ENCODE results near the gene APOL3. TPM values are rescaled to one million over a fixed set of nuclear protein-coding genes. Genes with fewer than 3 reads are reported as not detected.
"Not testable (repeated sequence)": the region's sequence is repeated elsewhere in the genome, so short reads cannot be mapped to it uniquely, and the experiment has no call there.

Gene APOL3
- total RNA-seq, 2 donors from 2014 or later = 55.6 to 55.7 TPM

GRCh38 chr22:36165141-36165540 is 4.6 kb upstream of the APOL3 start:
- Mint-ChIP-seq H3K4me1 (ENCODE audit: low read depth) (peaks cover 71% of the 10 kb centered on the region), H3K27ac (no peak overlapping the region), H3K9me3 (no peaks in the 10 kb centered on the region), H3K36me3 (ENCODE audit: insufficient read depth in 2 of 2) (peaks cover 2 to 5% of the 10 kb centered on the region in 2 donors), H3K4me3 (no peak overlapping the region), H3K27me3 (ENCODE audit: low read depth) (no peaks in the 10 kb centered on the region)
- ATAC-seq (replicated peaks in 1 of 2) (no peak), DNase-seq (no peak)

- Mint-ChIP-seq H3K36me3 (ENCODE audit: insufficient read depth in 2 of 2) (peaks cover 2 to 5% of the 10 kb centered on the region in 2 donors), H3K4me1 (ENCODE audit: low read depth) (peaks cover 76% of the 10 kb centered on the region), H3K27ac (no peak overlapping the region), H3K9me3 (no peaks in the 10 kb centered on the region), H3K27me3 (ENCODE audit: low read depth) (no peaks in the 10 kb centered on the region), H3K4me3 (peak overlapping the region in 1 of 2 donors; percentile 9)
- ATAC-seq (replicated peaks in 1 of 2) (no peak), DNase-seq (no peak)
These were observed 4.1 kb upstream of the APOL3 start for GRCh38 chr22:36164621-36165020.

DNA sequence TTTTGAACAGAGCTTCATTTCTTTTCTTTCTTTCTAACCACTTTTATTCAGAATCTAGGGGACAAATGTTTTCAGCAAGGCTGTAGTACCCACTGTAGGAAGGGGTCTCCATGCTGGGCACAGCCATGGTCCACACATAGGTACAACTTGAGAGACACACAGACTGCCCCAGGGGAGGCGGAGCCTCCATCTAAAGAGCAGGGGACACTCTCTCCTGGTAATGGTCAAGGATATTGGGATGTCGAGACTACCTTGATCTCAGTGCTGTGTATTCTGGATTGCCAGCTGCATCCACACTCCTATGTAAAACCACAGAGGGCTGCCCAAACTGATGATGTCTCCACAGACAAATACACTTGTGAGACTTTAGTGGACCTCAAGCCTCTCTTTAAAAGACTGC is 2.9 kb upstream of the APOL3 start:
- Mint-ChIP-seq H3K36me3 (ENCODE audit: insufficient read depth in 2 of 2) (peaks cover 0 to 2% of the 10 kb centered on the region in 2 donors), H3K4me1 (ENCODE audit: low read depth) (peaks cover 87% of the 10 kb centered on the region), H3K9me3 (no peaks in the 10 kb centered on the region), H3K4me3 (peak overlapping the region in 1 of 2 donors; percentile 28), H3K27ac (peak overlapping the region; percentile 15), H3K27me3 (ENCODE audit: low read depth) (no peaks in the 10 kb centered on the region)
- ATAC-seq (replicated peaks in 1 of 2) = no peak
- no peak for DNase-seq

DNA sequence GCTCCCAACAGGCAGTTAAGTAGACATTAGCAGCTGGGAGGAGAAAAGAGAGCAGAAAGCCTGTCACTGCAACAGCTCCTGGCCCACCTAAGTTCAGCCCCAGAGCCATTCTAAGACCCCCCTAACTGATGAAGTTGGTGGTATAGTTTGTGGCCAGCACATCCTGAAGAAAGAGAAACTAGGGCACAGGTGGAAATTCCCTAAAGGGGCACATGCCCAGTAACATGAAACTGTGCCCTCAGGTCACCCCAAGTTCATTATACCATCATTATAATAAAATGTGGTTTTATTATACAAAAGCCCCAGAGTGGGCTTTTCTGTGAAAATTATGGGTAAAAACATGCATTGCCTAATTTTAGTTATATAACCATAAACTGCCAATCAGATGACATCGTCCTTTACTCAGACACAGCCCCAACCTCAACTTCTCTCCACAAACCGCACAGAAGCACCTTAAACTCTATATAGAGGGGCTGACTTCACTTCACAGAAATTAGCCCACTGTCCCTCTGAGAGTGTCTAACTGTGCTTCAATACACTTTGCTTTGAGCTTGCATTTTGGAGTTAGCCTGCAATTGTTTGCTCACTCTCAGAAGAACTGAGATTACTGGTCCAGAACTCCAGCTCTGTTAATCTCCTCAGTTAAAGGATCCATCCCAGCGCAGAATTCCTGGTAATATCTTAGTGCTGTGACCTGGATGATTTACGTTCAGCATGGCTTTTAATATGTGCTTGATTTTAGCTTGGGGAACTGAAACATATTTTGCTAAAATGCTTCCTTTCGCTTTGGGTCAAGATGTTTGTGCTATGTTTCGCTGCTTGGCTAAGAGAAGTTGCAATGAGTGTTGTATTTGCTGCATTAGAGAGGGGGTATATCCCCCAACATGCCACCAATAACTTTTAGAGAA is 1.8 kb upstream of the APOL3 start:
- Mint-ChIP-seq H3K9me3 (no peaks in the 10 kb centered on the region), H3K4me1 (ENCODE audit: low read depth) (peaks cover 98% of the 10 kb centered on the region), H3K27me3 (ENCODE audit: low read depth) (no peaks in the 10 kb centered on the region), H3K27ac (peak overlapping the region; percentile 21), H3K4me3 (peak overlapping the region; percentile 90 to 98), H3K36me3 (ENCODE audit: insufficient read depth in 2 of 2) (peaks cover 0 to under 1% of the 10 kb centered on the region in 2 donors)
- DNase-seq (peak; percentile 36 to 51), ATAC-seq (replicated peaks in 1 of 2) (peak; percentile 61 to 66)

- not testable (repeated sequence) for H3K9me3 Mint-ChIP-seq; H3K36me3 Mint-ChIP-seq (ENCODE audit: insufficient read depth in 2 of 2); H3K27me3 Mint-ChIP-seq (ENCODE audit: low read depth)
- ATAC-seq (replicated peaks in 1 of 2) (peak in 1 of 2 donors; percentile 6), DNase-seq (peak; percentile 25 to 39)
- Mint-ChIP-seq H3K27ac (peak overlapping the region; percentile 91), H3K4me1 (ENCODE audit: low read depth) (peaks cover 98% of the 10 kb centered on the region), H3K4me3 (peak overlapping the region; percentile 90 to 98)
These were observed 1.2 kb upstream of the APOL3 start for GRCh38 chr22:36161793-36162126.

DNA sequence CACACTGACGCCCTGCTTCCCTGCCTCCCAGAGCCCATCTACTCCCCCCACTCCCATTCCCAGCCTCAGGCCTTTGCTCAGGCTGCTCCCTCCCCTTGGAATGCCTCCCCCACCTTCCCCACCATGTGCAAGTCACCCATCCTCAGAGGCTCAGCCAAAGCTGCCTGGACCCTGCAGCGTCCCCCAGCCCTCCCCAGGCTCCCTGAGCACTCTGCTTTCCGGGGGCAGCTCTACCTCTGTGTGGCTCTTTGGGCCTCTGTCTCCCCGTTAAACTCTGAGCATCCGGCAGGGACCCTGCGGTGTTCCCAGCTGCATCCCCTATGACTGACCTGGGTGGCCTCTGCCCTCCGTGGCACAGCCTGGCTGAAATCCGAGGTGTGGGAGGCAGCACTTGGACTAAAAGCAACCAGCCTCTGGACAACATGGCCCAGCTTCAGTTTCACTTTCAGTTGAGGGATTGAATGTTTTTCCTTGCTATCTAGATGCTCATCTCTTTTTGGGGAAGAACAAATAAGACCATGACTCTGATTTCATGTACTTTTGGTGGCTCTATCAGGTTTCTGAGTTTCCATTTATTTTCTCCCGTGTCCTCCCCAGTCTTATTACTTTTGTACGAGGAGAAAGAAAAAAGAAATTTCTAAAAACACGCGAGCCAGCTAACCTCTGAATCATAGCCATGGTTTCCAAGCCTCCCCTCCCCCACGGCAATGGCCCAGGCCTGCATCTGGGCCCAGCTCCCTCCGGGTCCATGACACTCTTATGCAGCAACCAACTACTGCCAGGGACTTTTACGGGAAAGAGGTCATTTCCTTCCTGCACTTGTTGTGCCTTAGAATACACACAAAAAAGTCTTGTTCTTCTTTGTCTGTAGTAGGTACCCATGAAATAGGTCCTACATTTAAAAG is 3.8 kb downstream of the APOL3 start:
- no peaks in the 10 kb centered on the region for H3K27me3 Mint-ChIP-seq (ENCODE audit: low read depth)
- peak overlapping the region; percentile 96 for H3K27ac Mint-ChIP-seq
- peak; percentile 81 to 84 for DNase-seq
- peaks cover 2 to 3% of the 10 kb centered on the region in 2 donors for H3K9me3 Mint-ChIP-seq
- H3K4me1 Mint-ChIP-seq (ENCODE audit: low read depth) = peaks cover 100% of the 10 kb centered on the region
- peaks cover 13 to 24% of the 10 kb centered on the region in 2 donors for H3K36me3 Mint-ChIP-seq (ENCODE audit: insufficient read depth in 2 of 2)
- peak overlapping the region; percentile 90 to 98 for H3K4me3 Mint-ChIP-seq
- peak; percentile 61 to 65 for ATAC-seq (replicated peaks in 1 of 2)

- ATAC-seq (replicated peaks in 1 of 2) = no peak
- DNase-seq = no peak
- Mint-ChIP-seq H3K27me3 (ENCODE audit: low read depth) (no peaks in the 10 kb centered on the region), H3K4me3 (peak overlapping the region; percentile 90 to 98), H3K4me1 (ENCODE audit: low read depth) (peaks cover 100% of the 10 kb centered on the region), H3K36me3 (ENCODE audit: insufficient read depth in 2 of 2) (peaks cover 14 to 26% of the 10 kb centered on the region in 2 donors), H3K27ac (peak overlapping the region; percentile 96), H3K9me3 (peaks cover 3% of the 10 kb centered on the region in 2 donors)
These were observed 4.4 kb downstream of the APOL3 start for GRCh38 chr22:36156119-36156514.

DNA sequence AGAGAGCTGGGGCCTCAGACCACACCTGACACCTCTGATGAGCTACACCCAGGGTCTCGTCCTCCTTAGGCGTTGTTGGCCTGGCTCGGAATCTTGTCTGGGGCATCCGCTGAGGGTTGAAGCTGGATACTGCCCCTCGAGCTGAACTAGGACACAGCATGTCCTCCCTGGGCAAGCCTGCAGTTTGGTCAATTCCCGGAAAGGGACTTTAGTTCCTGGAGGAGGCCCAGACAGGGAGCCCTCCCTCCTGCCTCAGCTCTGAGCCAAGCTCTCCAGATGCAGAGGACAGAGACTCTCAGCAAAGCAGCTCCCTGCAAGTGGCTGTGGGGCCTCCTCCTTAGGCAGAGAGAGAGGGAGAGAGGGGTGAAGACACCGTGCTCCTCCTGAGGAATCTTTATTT is 4.9 kb downstream of the APOL3 start:
- H3K9me3 Mint-ChIP-seq = peaks cover 3% of the 10 kb centered on the region in 2 donors
- ATAC-seq (replicated peaks in 1 of 2) (no peak), DNase-seq (no peak)
- no peaks in the 10 kb centered on the region for H3K27me3 Mint-ChIP-seq (ENCODE audit: low read depth)
- peak overlapping the region; percentile 96 for H3K27ac Mint-ChIP-seq
- peak overlapping the region; percentile 90 to 98 for H3K4me3 Mint-ChIP-seq
- peaks cover 14 to 26% of the 10 kb centered on the region in 2 donors for H3K36me3 Mint-ChIP-seq (ENCODE audit: insufficient read depth in 2 of 2)
- H3K4me1 Mint-ChIP-seq (ENCODE audit: low read depth) = peaks cover 100% of the 10 kb centered on the region

DNA sequence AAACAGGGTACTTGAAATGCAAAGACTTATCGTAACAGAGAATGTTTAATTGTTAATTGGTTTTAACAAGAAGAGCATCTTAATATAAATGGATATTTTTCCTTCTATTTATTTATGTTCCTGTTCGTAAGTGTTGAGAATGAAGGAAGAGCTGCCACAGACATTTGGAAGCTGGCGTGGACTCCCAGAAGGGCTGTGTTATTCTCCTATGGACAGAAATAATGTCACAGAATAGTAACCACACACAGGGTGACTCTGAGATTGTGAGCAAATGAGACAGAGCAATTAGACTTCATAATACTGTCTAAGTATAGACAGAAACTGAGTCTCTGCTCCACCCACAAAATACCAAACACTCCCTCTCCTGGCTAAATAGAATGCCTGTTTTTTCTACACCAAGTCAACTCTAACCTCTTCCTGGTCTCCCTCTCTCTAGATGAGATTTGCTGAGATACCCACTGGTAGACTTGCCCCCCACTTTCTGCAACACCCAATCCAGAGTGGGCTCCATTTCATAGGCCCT is 6.1 kb downstream of the APOL3 start:
- Mint-ChIP-seq H3K27ac (peak overlapping the region; percentile 96), H3K9me3 (peaks cover 3% of the 10 kb centered on the region in 2 donors), H3K36me3 (ENCODE audit: insufficient read depth in 2 of 2) (peaks cover 14 to 26% of the 10 kb centered on the region in 2 donors), H3K27me3 (ENCODE audit: low read depth) (no peaks in the 10 kb centered on the region), H3K4me1 (ENCODE audit: low read depth) (peaks cover 99% of the 10 kb centered on the region), H3K4me3 (peak overlapping the region; percentile 90 to 98)
- ATAC-seq (replicated peaks in 1 of 2) (no peak), DNase-seq (no peak)

DNA sequence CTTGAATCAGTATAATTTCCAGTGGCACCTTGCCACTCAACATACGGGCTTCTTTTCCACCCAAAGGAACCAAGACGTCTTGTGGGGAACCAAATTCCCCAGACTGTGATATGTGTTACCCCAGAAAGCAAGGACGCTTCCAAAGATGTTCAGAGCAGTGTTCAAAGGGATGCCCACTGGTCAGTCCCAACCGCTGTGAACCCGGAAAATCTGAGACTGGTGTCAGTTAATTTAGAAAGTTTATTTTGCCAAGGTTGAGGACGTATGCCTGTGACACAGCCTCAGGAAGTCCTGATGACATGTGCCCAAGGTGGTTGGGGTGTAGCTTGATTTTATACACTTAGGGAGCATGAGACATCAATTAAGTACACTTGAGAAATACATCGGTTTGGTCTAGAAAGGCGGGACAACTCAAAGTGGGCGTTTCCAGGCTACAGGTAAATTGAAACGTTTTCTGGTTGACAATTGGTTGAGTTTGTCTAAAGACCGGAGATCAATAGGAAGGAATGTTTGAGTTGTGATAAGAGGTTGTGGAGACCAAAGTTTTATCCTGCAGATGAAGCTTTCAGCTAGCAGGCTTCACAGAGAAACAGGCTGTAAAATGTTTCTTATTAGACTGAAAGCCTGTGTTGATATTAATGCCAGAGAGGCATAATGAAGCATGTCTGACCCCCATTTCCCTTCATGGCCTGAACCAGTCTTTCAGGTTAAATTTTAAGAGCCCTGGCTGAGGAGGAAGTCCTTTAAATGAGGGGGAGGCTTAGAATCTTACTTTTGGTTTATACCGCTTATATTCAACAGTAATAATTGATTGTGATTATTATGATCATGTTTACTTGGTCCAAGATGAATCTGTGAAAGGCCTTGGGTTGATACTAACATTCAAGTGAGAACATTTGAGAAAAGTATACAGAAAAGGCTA is 6.8 kb downstream of the APOL3 start:
- ATAC-seq (replicated peaks in 1 of 2) (no peak), DNase-seq (no peak)
- Mint-ChIP-seq H3K27ac (peak overlapping the region; percentile 96), H3K36me3 (ENCODE audit: insufficient read depth in 2 of 2) (peaks cover 14 to 26% of the 10 kb centered on the region in 2 donors), H3K9me3 (peaks cover 3% of the 10 kb centered on the region in 2 donors), H3K4me1 (ENCODE audit: low read depth) (peaks cover 91% of the 10 kb centered on the region), H3K27me3 (ENCODE audit: low read depth) (no peaks in the 10 kb centered on the region), H3K4me3 (peak overlapping the region in 1 of 2 donors; percentile 57)

DNA sequence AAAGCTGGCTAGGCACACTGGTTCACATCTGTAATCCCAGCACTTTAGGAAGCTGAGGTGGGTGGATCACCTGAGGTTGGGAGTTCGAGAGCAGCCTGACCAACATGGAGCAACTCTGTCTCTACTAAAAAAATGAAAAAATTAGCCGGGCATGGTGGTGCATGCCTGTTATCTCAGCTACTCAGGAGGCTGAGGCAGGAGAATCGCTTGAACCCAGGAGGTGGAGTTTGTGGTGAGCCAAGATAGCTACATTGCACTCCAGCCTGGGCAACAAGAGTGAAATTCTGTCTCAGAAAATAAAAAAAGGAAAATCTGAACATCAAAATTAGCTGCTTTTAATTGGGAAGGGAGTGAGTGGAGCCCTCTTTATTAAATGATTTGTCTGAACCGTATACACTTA is 7.7 kb downstream of the APOL3 start:
- not testable (repeated sequence) for H3K9me3 Mint-ChIP-seq; DNase-seq; H3K27ac Mint-ChIP-seq; H3K4me3 Mint-ChIP-seq; ATAC-seq (replicated peaks in 1 of 2); H3K27me3 Mint-ChIP-seq (ENCODE audit: low read depth)
- Mint-ChIP-seq H3K4me1 (ENCODE audit: low read depth) (peaks cover 82% of the 10 kb centered on the region), H3K36me3 (ENCODE audit: insufficient read depth in 2 of 2) (peaks cover 14 to 26% of the 10 kb centered on the region in 2 donors)

DNA sequence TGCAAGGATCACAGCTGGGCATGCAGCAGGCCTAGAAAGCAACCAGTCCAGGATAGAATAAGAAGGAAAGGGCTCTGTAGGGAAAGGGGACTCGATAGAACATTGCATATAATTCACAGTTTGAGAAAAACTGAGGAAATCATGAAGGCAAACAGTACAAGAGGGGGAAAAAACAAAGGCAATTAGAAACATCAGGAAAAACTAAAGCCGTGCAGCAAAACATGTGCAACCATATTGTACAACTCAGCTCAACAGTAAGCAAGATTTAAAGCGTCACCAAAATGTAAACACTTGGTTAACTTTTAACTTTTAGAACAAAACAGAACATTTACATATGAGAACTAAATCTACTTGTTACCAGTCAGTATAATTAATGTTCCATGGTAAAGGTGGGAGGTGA is 8.5 kb downstream of the APOL3 start:
- Mint-ChIP-seq H3K27me3 (ENCODE audit: low read depth) (no peaks in the 10 kb centered on the region), H3K27ac (peak overlapping the region; percentile 17), H3K9me3 (peaks cover 3% of the 10 kb centered on the region in 2 donors), H3K4me1 (ENCODE audit: low read depth) (peaks cover 75% of the 10 kb centered on the region), H3K4me3 (peak overlapping the region in 1 of 2 donors; percentile 1), H3K36me3 (ENCODE audit: insufficient read depth in 2 of 2) (peaks cover 14 to 26% of the 10 kb centered on the region in 2 donors)
- ATAC-seq (replicated peaks in 1 of 2) (no peak), DNase-seq (no peak)
